DOHH2 (cell line): ENCODE measurements around the gene CLTCL1.
"Not testable (repeated sequence)": the region's sequence is repeated elsewhere in the genome, so short reads cannot be mapped to it uniquely, and the experiment has no call there.

Source experiments
- H3F3A ChIP-seq: fragments of 200-600 bp; sonication (generic), shearing (Covaris generic); 2 replicates; pipeline ENCODE4 v1.6.0; 2016; ENCODE audit warnings: antibody characterized with exemption, mild to moderate bottlenecking; ENCODE audit not compliant: control insufficient read depth, insufficient read depth
- H3K27ac ChIP-seq: fragments of 200-600 bp; sonication (generic); 2 replicates; pipeline ENCODE4 v1.5.1; 2014; ENCODE audit warnings: low read depth, mild to moderate bottlenecking, low read length, moderate library complexity
- H3K27me3 ChIP-seq: fragments of 200-600 bp; sonication (generic); 2 replicates; pipeline ENCODE4 v1.6.1; 2014; ENCODE audit warnings: mild to moderate bottlenecking, low read length, mixed read lengths; ENCODE audit not compliant: control insufficient read depth
- H3K36me3 ChIP-seq: fragments of 200-600 bp; sonication (generic); 2 replicates; pipeline ENCODE4 v1.6.1; 2014; ENCODE audit warnings: mild to moderate bottlenecking, low read length, moderate library complexity, mixed read lengths; ENCODE audit not compliant: control insufficient read depth
- H3K4me1 ChIP-seq: fragments of 200-600 bp; sonication (generic); 2 replicates; pipeline ENCODE4 v1.6.1; 2014; ENCODE audit warnings: mild to moderate bottlenecking, low read length, mixed read lengths; ENCODE audit not compliant: control insufficient read depth
- H3K4me2 ChIP-seq: fragments of 200-600 bp; sonication (generic); 2 replicates; pipeline ENCODE4 v1.6.0; 2014; ENCODE audit warnings: mild to moderate bottlenecking, low read length, moderate library complexity
- H3K4me3 ChIP-seq: fragments of 200-600 bp; sonication (generic); 2 replicates; pipeline ENCODE4 v1.5.1; 2014; ENCODE audit warnings: mild to moderate bottlenecking, low read length, mixed read lengths
- H3K79me2 ChIP-seq: fragments of 200-600 bp; sonication (generic); 2 replicates; pipeline ENCODE4 v1.6.1; 2014; ENCODE audit warnings: mild to moderate bottlenecking, low read length, mixed read lengths; ENCODE audit not compliant: control insufficient read depth
- H3K9me2 ChIP-seq: fragments of 200-600 bp; sonication (generic); replicated peaks from 2 replicates; pipeline ENCODE4 v1.6.1; 2014; ENCODE audit warnings: mild to moderate bottlenecking, low read length, mixed read lengths; ENCODE audit not compliant: control insufficient read depth
- H3K9me3 ChIP-seq: fragments of 200-600 bp; sonication (generic); 2 replicates; pipeline ENCODE4 v1.6.1; 2014; ENCODE audit warnings: antibody characterized with exemption, low read length, mixed read lengths; ENCODE audit not compliant: control insufficient read depth, insufficient read depth
- H4K20me1 ChIP-seq: fragments of 200-600 bp; sonication (generic); 2 replicates; pipeline ENCODE4 v1.6.0; 2014; ENCODE audit warnings: low read depth, mild to moderate bottlenecking, antibody characterized with exemption, low read length, moderate library complexity; ENCODE audit not compliant: control insufficient read depth, insufficient read depth
- EZH2phosphoT487 ChIP-seq: fragments of 200-600 bp; sonication (generic); IDR thresholded peaks from 2 replicates; pipeline ENCODE4 v1.6.1; 2017; ENCODE audit warnings: borderline replicate concordance, mild to moderate bottlenecking, antibody characterized with exemption, low read length, moderate library complexity, mixed read lengths
- TF ChIP-seq, protein P1 (sequence below): fragments of 200-600 bp; sonication (generic); IDR thresholded peaks from one replicate; pipeline ENCODE4 v1.5.1; 2014; ENCODE audit warnings: antibody characterized with exemption, mild to moderate bottlenecking, low read depth, low read length; ENCODE audit not compliant: poor library complexity, severe bottlenecking

Gene CLTCL1

DNA sequence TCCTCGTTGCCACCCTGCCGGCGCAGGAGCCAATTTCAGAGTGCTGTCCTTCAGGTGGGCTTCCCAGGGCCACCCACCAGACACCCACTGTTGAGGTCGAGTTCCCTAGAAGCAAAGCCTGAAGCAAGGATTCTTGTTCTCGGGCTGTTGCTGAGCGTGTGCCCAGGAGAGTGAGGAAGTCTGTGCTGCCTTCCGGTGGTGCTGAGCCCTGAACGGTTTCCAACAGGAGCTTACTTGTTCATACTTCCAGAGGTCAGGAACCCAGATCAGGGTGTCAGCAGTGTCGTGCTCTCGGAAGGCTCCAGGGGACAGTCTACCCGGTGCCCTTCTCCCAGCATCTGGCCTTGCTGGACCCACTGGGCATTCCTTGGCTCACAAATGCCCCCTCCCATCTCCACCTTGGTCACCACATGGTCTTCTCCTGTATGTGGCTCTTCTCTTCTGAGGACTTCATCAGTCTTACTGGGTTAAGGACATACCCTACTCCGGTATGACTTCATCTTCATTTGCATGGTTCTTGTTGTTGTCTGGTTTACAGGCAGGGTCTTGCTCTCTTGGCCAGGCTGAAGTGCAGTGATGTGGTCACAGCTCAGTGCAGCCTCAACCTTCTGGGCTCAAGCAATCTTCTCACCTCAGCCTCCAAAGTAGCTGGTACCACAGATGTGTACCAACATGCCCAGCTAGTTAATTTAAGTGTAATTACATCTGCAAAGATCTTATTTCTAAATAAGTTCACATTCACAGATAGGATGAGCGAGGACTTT, 124.2 kb downstream of the CLTCL1 start:
- Histone ChIP-seq H3K4me3 (no peak overlapping the region), H3K4me2 (no peak overlapping the region), H4K20me1 (peaks cover under 1% of the 10 kb centered on the region; the same call in 1 of the 2 replicates), H3K79me2 (peaks cover 19% of the 10 kb centered on the region), H3K9me3 (no peaks in the 10 kb centered on the region), H3K9me2 (no peaks in the 10 kb centered on the region), H3K4me1 (peaks cover 9% of the 10 kb centered on the region), H3K27ac (no peak overlapping the region), H3F3A (no peaks in the 10 kb centered on the region), H3K27me3 (peaks cover 27% of the 10 kb centered on the region), H3K36me3 (peaks cover 6% of the 10 kb centered on the region; the same call in 1 of the 2 replicates)
- TF ChIP-seq, protein P1, sequence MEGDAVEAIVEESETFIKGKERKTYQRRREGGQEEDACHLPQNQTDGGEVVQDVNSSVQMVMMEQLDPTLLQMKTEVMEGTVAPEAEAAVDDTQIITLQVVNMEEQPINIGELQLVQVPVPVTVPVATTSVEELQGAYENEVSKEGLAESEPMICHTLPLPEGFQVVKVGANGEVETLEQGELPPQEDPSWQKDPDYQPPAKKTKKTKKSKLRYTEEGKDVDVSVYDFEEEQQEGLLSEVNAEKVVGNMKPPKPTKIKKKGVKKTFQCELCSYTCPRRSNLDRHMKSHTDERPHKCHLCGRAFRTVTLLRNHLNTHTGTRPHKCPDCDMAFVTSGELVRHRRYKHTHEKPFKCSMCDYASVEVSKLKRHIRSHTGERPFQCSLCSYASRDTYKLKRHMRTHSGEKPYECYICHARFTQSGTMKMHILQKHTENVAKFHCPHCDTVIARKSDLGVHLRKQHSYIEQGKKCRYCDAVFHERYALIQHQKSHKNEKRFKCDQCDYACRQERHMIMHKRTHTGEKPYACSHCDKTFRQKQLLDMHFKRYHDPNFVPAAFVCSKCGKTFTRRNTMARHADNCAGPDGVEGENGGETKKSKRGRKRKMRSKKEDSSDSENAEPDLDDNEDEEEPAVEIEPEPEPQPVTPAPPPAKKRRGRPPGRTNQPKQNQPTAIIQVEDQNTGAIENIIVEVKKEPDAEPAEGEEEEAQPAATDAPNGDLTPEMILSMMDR = no peak
- no peak for TF ChIP-seq EZH2phosphoT487

DNA sequence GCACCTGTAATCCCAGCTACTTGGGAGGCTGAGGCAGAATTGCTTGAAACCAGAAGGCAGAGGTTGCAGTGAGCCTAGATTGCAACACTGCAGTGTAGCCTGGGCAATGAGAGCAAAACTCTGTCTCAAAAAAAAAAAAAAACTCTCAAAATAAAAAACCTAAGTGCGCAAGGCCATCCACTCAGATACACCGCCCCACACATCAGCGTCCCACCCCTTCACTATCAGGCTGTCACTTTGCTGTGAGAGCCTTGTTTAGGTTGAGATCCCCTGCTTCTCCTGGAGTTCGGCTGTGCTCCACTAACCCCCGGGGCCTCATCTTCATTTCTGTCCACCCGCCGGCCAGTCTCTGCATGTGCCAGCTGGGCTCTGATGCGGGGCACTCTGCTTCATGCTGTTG, 125.1 kb downstream of the CLTCL1 start:
- peaks cover 11% of the 10 kb centered on the region for H3K79me2 ChIP-seq
- H3K27ac ChIP-seq = no peak overlapping the region
- no peak for TF ChIP-seq EZH2phosphoT487
- TF ChIP-seq, protein P1 = no peak
- H3K9me2 ChIP-seq = no peaks in the 10 kb centered on the region
- no peak overlapping the region for H3K4me2 ChIP-seq
- H3K36me3 ChIP-seq = no peaks in the 10 kb centered on the region
- no peaks in the 10 kb centered on the region for H3K9me3 ChIP-seq
- peaks cover 29% of the 10 kb centered on the region for H3K27me3 ChIP-seq
- peaks cover 9% of the 10 kb centered on the region for H3K4me1 ChIP-seq
- no peaks in the 10 kb centered on the region for H4K20me1 ChIP-seq
- H3F3A ChIP-seq = no peaks in the 10 kb centered on the region
- no peak overlapping the region for H3K4me3 ChIP-seq

DNA sequence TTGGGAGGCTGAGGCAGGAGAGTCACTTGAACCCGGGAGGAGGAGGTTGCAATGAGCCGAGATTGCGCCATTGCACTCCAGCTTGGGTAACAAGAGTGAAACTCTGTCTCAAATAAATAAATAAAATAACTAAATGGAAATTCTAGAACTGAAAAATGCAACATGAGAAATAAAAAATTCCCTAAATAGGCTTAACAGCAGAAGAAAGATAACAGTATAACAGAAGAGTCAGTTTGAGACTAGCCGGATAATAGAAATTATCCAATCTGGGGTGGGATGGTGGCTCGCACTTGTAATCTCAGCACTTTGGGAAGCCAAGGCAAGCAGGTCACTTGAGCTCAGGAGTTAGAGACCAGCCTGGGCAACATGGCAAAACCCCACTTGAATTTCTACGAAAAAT, 127.1 kb downstream of the CLTCL1 start:
- H3K9me2 ChIP-seq = no peaks in the 10 kb centered on the region
- TF ChIP-seq EZH2phosphoT487 = no peak
- TF ChIP-seq, protein P1 = no peak
- H3F3A ChIP-seq = no peaks in the 10 kb centered on the region
- H3K27me3 ChIP-seq = peaks cover 23% of the 10 kb centered on the region
- H3K4me3 ChIP-seq = no peak overlapping the region
- H4K20me1 ChIP-seq = no peaks in the 10 kb centered on the region
- H3K27ac ChIP-seq = no peak overlapping the region
- no peaks in the 10 kb centered on the region for H3K9me3 ChIP-seq
- no peak overlapping the region for H3K4me2 ChIP-seq
- no peaks in the 10 kb centered on the region for H3K4me1 ChIP-seq
- H3K36me3 ChIP-seq = no peaks in the 10 kb centered on the region
- no peaks in the 10 kb centered on the region for H3K79me2 ChIP-seq

DNA sequence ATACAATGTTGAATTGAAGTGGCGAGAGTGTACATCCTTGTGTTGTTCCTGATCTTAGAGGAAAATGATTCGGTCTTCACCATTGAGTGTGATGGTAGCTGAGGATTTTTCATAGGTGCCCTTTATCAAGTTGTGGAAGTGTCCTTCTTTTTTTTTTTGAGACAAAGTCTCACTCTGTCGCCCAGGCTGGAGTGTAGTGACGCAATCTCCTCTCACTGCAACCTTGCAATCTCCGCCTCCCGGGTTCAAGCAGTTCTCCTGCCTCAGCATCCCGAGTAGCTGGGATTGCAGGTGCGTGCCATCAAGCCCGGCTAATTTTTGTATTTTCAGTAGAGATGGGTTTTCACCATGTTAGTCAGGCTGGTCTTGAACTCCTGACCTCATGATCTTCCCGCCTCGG, 132.9 kb downstream of the CLTCL1 start:
- H3K79me2 ChIP-seq, H3F3A ChIP-seq, H4K20me1 ChIP-seq, H3K36me3 ChIP-seq, H3K4me3 ChIP-seq, H3K4me2 ChIP-seq, H3K27me3 ChIP-seq, H3K9me3 ChIP-seq, H3K4me1 ChIP-seq, H3K9me2 ChIP-seq, H3K27ac ChIP-seq: not testable (repeated sequence)

DNA sequence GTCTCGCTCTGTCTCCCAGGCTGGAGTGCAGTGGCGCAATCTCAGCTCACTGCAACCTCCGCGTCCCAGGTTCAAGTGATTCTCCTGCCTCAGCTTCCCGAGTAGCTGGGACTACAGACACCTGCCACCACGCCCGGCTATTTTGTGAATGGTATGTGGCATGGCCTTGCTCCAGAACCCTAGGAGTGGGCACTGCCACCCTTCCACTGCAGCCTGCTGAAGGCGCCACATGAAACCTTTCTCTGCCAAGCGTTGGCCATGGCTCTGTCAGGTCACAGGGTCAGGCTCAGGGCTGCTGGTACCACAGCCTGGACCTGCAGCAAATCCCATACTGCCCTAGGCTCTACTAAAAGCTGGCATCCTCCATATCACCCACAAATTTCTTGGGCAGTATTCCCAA, 135.4 kb downstream of the CLTCL1 start:
- H3K79me2 ChIP-seq, H3K27me3 ChIP-seq, H4K20me1 ChIP-seq, H3K4me2 ChIP-seq, H3K27ac ChIP-seq, H3K4me3 ChIP-seq, H3K4me1 ChIP-seq, H3F3A ChIP-seq, H3K9me3 ChIP-seq, H3K36me3 ChIP-seq, H3K9me2 ChIP-seq: not testable (repeated sequence)
